MM.1S (cell line): ENCODE results near the gene LAD1.

ENCODE experiments used
- DNase-seq: peaks from one replicate; pipeline ENCODE4 v3.0.0-alpha.2; 2015
- H2AFZ ChIP-seq: fragments of 300-600 bp; sonication (generic); 2 replicates; pipeline ENCODE4 v1.6.0; 2016; ENCODE audit warnings: antibody characterized with exemption, low read length
- H3F3A ChIP-seq: fragments of 300-600 bp; sonication (generic); 2 replicates; pipeline ENCODE4 v1.6.1; 2016; ENCODE audit warnings: mild to moderate bottlenecking, antibody characterized with exemption, low read length, moderate library complexity, mixed read lengths; ENCODE audit not compliant: insufficient read depth
- H3K27ac ChIP-seq: fragments of 300-600 bp; sonication (generic); 2 replicates; pipeline ENCODE4 v1.5.1; 2016; ENCODE audit warnings: mild to moderate bottlenecking, low read length
- H3K27me3 ChIP-seq: fragments of 300-600 bp; sonication (generic); replicated peaks from 2 replicates; pipeline ENCODE4 v1.6.0; 2016; ENCODE audit warnings: low read length; ENCODE audit not compliant: insufficient read depth
- H3K36me3 ChIP-seq: fragments of 300-600 bp; sonication (generic); replicated peaks from 2 replicates; pipeline ENCODE4 v1.6.1; 2016; ENCODE audit warnings: mild to moderate bottlenecking, low read length, mixed read lengths; ENCODE audit not compliant: insufficient read depth
- H3K4me1 ChIP-seq: fragments of 300-600 bp; sonication (generic); 2 replicates; pipeline ENCODE4 v1.6.1; 2016; ENCODE audit warnings: low read length, mixed read lengths
- H3K4me2 ChIP-seq: fragments of 300-600 bp; sonication (generic); 2 replicates; pipeline ENCODE4 v1.6.0; 2016; ENCODE audit warnings: low read depth, low read length
- H3K4me3 ChIP-seq: fragments of 300-600 bp; sonication (generic); 2 replicates; pipeline ENCODE4 v1.5.1; 2016; ENCODE audit warnings: low read length, mixed read lengths
- H3K79me2 ChIP-seq: fragments of 300-600 bp; sonication (generic); 2 replicates; pipeline ENCODE4 v1.6.1; 2016; ENCODE audit warnings: mixed run types, low read length, mixed read lengths
- H3K9ac ChIP-seq: fragments of 300-600 bp; sonication (generic); 2 replicates; pipeline ENCODE4 v1.6.1; 2016; ENCODE audit warnings: low read length, mixed read lengths
- H3K9me2 ChIP-seq: fragments of 300-600 bp; sonication (generic); replicated peaks from 2 replicates; pipeline ENCODE4 v1.6.1; 2016; ENCODE audit warnings: mild to moderate bottlenecking, low read length, mixed read lengths; ENCODE audit not compliant: insufficient read depth
- H3K9me3 ChIP-seq: fragments of 300-600 bp; sonication (generic); replicated peaks from 2 replicates; pipeline ENCODE4 v1.6.1; 2016; ENCODE audit warnings: mild to moderate bottlenecking, low read length, mixed read lengths; ENCODE audit not compliant: insufficient read depth
- H4K20me1 ChIP-seq: fragments of 300-600 bp; sonication (generic); 2 replicates; pipeline ENCODE4 v1.6.1; 2016; ENCODE audit warnings: mild to moderate bottlenecking, low read length, moderate library complexity, mixed read lengths; ENCODE audit not compliant: insufficient read depth
- CTCF ChIP-seq: fragments of 300-600 bp; sonication (generic); IDR thresholded peaks from 2 replicates; pipeline ENCODE4 v1.5.1; 2016; ENCODE audit warnings: antibody characterized with exemption, low read length, mixed read lengths
- EZH2 ChIP-seq: fragments of 300-600 bp; sonication (generic); optimal IDR thresholded peaks from 2 replicates; pipeline ENCODE3; 2017; ENCODE audit warnings: low read depth, mild to moderate bottlenecking, antibody characterized with exemption, low read length, mixed read lengths
- EZH2phosphoT487 ChIP-seq: fragments of 300-600 bp; sonication (generic); IDR thresholded peaks from 2 replicates; pipeline ENCODE4 v1.6.1; 2018; ENCODE audit warnings: antibody characterized with exemption, low read length

LAD1 gene

GRCh38 chr1:201355471-201355870, 43.7 kb downstream of the LAD1 start:
- Histone ChIP-seq H3K9ac (no peak overlapping the region), H3K9me2 (no peaks in the 10 kb centered on the region), H3K4me1 (no peaks in the 10 kb centered on the region), H3K9me3 (no peaks in the 10 kb centered on the region), H3K4me2 (no peak overlapping the region), H2AFZ (no peak overlapping the region), H3K36me3 (no peaks in the 10 kb centered on the region), H3K27me3 (peaks cover 96% of the 10 kb centered on the region), H4K20me1 (no peaks in the 10 kb centered on the region), H3K27ac (no peak overlapping the region), H3F3A (no peaks in the 10 kb centered on the region), H3K79me2 (no peaks in the 10 kb centered on the region), H3K4me3 (no peak overlapping the region)
- TF ChIP-seq CTCF (no peak), EZH2phosphoT487 (no peak), EZH2 (no peak)
- DNase-seq, result no peak

GRCh38 chr1:201354901-201355295, 44.2 kb downstream of the LAD1 start:
- no peak for TF ChIP-seq CTCF
- no peak for TF ChIP-seq EZH2
- TF ChIP-seq EZH2phosphoT487, result no peak
- Histone ChIP-seq H2AFZ (no peak overlapping the region), H3K79me2 (no peaks in the 10 kb centered on the region), H3K9me3 (no peaks in the 10 kb centered on the region), H3K9ac (no peak overlapping the region), H3K36me3 (no peaks in the 10 kb centered on the region), H3K9me2 (no peaks in the 10 kb centered on the region), H3K4me3 (no peak overlapping the region), H3K27ac (no peak overlapping the region), H3F3A (no peaks in the 10 kb centered on the region), H4K20me1 (no peaks in the 10 kb centered on the region), H3K4me1 (no peaks in the 10 kb centered on the region), H3K27me3 (peaks cover 96% of the 10 kb centered on the region), H3K4me2 (no peak overlapping the region)
- no peak for DNase-seq

GRCh38 chr1:201354151-201354900, 44.8 kb downstream of the LAD1 start:
- Histone ChIP-seq H3K27me3 (peaks cover 95% of the 10 kb centered on the region), H4K20me1 (no peaks in the 10 kb centered on the region), H3K27ac (no peak overlapping the region), H3F3A (no peaks in the 10 kb centered on the region), H3K4me1 (no peaks in the 10 kb centered on the region), H3K79me2 (no peaks in the 10 kb centered on the region), H3K4me3 (no peak overlapping the region), H3K9me3 (no peaks in the 10 kb centered on the region), H3K36me3 (no peaks in the 10 kb centered on the region), H3K9ac (no peak overlapping the region), H2AFZ (no peak overlapping the region), H3K9me2 (no peaks in the 10 kb centered on the region), H3K4me2 (no peak overlapping the region)
- no peak for DNase-seq
- TF ChIP-seq CTCF (no peak), EZH2phosphoT487 (no peak), EZH2 (no peak)
